T1000 (cell line): ENCODE data around the gene GATC.

Source experiments
- DNase-seq: peaks from one replicate; lab custom pipeline; 2025; ENCODE audit warnings: mixed read lengths; lab: John Stamatoyannopoulos, UW

Gene GATC

DNA sequence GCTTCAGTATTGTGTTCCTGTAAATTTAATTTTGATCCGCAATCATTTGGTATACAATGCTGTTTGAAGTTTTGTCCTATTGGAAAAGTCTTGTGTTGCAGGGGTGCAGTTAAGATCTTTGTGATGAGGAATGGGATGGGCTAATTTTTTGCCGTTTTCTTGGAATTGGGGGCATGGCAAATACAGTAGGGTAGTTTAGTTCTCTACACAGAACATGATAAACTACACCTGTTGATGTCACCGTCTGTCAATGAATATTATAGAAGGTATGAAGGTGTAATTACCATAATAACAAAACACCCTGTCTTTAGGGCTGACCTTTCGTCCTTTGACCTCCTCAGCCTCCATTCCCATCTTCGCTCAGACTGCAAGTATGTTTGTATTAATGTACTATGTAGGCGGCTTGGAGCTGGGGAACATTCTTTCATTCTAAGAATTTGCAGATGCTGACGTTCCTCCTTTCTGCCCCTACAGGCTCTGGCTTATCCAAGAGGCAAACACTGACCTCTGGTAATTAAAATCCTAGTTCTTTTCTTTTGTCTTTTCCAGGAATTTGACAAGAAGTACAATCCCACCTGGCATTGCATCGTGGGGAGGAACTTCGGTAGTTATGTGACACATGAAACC, 51.4 kb downstream of the GATC start:
- DNase-seq: no peak

DNA sequence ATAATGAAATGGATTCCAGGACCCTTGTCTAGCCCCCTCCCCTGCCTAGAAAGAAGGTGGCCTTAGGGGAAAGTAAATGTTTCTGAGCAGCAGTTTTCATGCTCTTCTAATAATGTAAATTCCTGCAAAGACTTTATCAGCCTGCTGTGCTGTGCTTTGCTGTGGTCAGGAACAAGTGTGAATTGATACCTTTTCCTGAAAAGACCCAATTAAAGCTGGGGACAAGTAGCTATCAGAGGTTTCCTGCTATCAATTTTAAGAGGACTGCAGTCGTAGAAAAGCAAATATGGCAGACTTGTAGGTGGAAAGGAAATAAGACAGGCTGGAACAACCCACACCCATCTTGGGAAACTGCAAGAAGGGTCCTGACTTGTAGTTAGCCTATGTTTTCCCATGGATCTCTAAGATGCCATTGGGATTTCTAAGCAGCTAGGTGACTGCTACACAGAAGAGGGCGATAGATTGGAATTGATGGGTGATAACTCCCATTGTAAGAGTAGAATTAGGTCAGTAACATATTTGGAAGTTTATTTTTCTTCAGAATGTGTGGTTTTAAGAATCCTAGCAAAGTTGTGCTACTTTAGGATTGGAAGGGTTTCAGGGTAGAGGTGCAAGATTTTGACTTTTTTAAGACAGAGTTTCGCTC, 52.7 kb downstream of the GATC start:
- no peak for DNase-seq

DNA sequence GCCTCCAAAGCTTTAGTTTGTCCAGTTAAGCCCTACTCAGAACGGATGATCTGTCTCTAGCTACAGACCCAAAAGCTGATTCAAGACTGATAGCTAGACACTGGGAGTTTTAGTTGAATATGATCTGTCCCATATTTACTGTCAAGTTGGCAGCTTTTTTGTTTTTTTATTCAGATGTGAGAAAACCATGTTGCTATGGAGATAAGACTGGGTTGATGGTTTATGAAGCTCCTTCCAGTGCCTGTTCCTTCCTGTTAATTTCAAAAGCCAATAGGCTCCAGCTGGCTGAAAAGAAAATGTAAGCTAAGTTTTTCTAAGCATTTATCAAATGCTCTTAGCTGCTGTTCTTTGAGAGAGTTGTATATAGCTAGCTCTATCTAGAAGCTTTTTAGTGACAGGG, 54.3 kb downstream of the GATC start:
- no peak for DNase-seq

DNA sequence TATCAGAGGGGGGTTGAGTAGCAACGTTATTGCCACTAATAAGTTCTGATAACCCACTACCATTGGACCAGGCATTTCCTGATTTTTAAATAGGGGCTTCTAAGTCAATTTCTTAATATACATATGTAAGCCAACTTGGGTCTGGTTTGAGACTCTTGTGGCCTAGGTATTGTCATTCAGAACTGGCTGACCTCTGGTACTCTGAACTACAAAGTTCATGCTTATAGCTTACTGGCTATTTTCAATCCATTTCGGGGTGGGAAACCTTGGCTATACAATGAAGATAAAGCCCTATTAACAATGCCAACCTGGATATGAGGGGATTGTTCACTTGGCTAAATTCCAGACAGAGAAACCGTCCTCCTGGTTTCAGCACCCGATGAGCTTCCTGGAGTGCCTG, 58.3 kb downstream of the GATC start:
- DNase-seq: no peak

DNA sequence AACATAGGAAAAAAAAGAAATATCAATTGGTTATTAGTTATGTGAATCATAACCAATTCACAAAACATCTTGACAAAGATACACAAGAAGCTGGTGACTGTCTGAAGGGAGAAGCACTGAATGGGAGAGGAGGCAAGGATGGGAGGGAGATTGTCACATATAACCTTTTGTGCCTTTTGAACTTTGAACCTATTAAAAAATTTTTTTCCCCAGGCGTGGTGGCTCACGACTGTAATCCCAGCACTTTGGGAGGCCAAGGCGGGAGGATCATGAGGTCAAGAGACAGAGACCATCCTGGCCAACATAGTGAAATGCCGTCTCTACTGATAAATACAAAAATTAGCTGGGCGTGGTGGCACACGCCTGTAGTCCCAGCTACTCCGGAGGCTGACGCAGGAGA, 62.3 kb downstream of the GATC start:
- no peak for DNase-seq
